Left lung (tissue), 10 donors: ENCODE measurements around the gene GRIFIN. TPM values are rescaled to one million over a fixed set of nuclear protein-coding genes. Genes with fewer than 3 reads are reported as not detected.

Source experiments
- ATAC-seq: fragments of 200-7000 bp; cut with Tn5 transposase; one replicate; pipeline ENCODE4 v1.9.1; 2020; ENCODE audit warnings: moderate library complexity
- DNase-seq, 4 donors: peaks; one replicate each; pipeline ENCODE4 v3.0.0-alpha.2; 2013 to 2020
- H3K27ac ChIP-seq, 2 donors: fragments of 200-600 bp; sonication (generic) in 1 of 2; one replicate each; pipeline versions ENCODE4 v1.5.0 to v1.8.0; 2020 to 2021
- H3K27me3 ChIP-seq, 2 donors: fragments of 200-600 bp; sonication (generic) in 1 of 2; one replicate each; pipeline versions ENCODE4 v1.5.0 to v1.8.0; 2020 to 2021
- H3K36me3 ChIP-seq, 2 donors: fragments of 200-600 bp; sonication (generic) in 1 of 2; one replicate each; pipeline versions ENCODE4 v1.5.0 to v1.8.0; 2020 to 2021
- H3K4me1 ChIP-seq, 2 donors: fragments of 200-600 bp; one replicate each; pipeline ENCODE4 v1.8.0; 2021
- H3K4me3 ChIP-seq, 2 donors: fragments of 200-600 bp; sonication (generic) in 1 of 2; one replicate each; pipeline versions ENCODE4 v1.5.0 to v1.8.0; 2020 to 2021; ENCODE audit warnings: mild to moderate bottlenecking in 1 of 2
- H3K9me3 ChIP-seq, 2 donors: fragments of 200-600 bp; sonication (generic) in 1 of 2; one replicate each; pipeline versions ENCODE4 v1.5.0 to v1.8.0; 2020 to 2021
- intact Hi-C, 2 donors: fragments of 100-400 bp; cut with DNase I; formaldehyde crosslinking; loops; one replicate each; pipeline versions ENCODE4 v1.11.2 to v1.14.2; 2022
- polyA plus RNA-seq, 6 donors: library from polyadenylated mRNA; unstranded; fragments of 120-200 nt; gene quantifications; one replicate each; pipeline ENCODE4 v1.2.1, GENCODE V29; 2013; ENCODE audit not compliant: insufficient read length in 6 of 6
- total RNA-seq, 2 donors: library from RNA; stranded (reverse); fragmentation: NEBNext Ultra II Directional; extraction: Animal tissue kit (Norgen Biotek cat#: 25700); gene quantifications; one replicate each; pipeline ENCODE4 v1.2.1, GENCODE V29; 2021
- TF ChIP-seq, protein P1 (sequence below), 2 donors: fragments of 200-600 bp; sonication (generic) in 1 of 2; IDR thresholded peaks; one replicate each; pipeline versions ENCODE4 v1.5.0 to v1.8.0; 2021; ENCODE audit warnings: antibody characterized with exemption in 2 of 2
- donor health status: DM: no; HTN: yes; CAD: no.
- donor health status: DM: no; HTN: no; CAD: no.

The GRIFIN gene
- total and polyA plus RNA-seq, 8 donors, result 0.22 to 0.31 (median 0.26) TPM; not detected in 5

DNA sequence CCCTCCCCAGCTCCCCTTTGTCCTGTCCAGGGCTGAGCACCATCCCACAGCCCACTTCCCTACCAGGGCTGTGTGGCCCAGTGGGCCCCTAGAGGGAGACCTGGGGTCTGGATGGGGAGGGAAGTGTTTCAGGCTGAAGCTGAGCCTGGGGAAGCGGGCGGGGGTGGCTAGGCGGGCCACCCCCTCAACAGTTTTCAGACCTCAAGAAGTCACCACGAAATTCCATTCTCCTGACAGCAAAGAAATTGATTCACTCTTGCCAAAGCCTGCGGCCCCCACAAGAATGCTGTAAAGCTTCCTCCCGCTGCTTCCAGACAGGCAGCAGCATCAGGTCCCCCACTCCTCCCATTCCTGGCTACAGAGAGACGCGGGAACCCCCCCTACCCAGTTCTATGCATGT lies 40.8 kb upstream of the GRIFIN start:
- H3K4me1 ChIP-seq, result peaks cover 15 to 40% of the 10 kb centered on the region in 2 donors
- ATAC-seq, result no peak
- no peaks in the 10 kb centered on the region for H3K36me3 ChIP-seq
- TF ChIP-seq, protein P1, sequence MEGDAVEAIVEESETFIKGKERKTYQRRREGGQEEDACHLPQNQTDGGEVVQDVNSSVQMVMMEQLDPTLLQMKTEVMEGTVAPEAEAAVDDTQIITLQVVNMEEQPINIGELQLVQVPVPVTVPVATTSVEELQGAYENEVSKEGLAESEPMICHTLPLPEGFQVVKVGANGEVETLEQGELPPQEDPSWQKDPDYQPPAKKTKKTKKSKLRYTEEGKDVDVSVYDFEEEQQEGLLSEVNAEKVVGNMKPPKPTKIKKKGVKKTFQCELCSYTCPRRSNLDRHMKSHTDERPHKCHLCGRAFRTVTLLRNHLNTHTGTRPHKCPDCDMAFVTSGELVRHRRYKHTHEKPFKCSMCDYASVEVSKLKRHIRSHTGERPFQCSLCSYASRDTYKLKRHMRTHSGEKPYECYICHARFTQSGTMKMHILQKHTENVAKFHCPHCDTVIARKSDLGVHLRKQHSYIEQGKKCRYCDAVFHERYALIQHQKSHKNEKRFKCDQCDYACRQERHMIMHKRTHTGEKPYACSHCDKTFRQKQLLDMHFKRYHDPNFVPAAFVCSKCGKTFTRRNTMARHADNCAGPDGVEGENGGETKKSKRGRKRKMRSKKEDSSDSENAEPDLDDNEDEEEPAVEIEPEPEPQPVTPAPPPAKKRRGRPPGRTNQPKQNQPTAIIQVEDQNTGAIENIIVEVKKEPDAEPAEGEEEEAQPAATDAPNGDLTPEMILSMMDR (IDR thresholded peaks at IDR 0.05), result no peak
- DNase-seq, result no peak
- peaks cover 0 to 16% of the 10 kb centered on the region in 2 donors for H3K27me3 ChIP-seq
- H3K27ac ChIP-seq, result no peak overlapping the region
- H3K9me3 ChIP-seq, result no peaks in the 10 kb centered on the region
- H3K4me3 ChIP-seq, result no peak overlapping the region
- intact Hi-C loops, result no loop called here

DNA sequence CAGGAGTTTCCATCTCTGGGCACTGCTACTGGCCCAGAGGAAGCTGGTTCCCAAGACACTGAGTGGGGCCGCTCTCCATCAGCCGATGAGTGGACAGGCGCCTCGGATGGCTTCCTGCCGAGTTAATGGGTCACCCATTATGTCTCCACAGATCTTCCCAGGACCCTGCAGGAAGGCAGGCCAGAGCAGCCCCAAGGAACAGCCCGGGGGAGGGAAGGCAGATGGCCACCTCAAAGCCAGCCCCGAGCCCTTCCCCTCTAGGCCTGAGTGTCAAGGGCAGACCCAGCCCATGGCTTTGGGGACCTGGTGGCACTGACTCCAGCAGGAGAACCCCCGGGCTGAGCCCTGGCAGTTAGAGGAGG lies 40.0 kb upstream of the GRIFIN start:
- ATAC-seq (no peak), DNase-seq (no peak)
- TF ChIP-seq, protein P1 (IDR thresholded peaks at IDR 0.05), result no peak
- no peaks in the 10 kb centered on the region for H3K9me3 ChIP-seq
- peaks cover 0 to 14% of the 10 kb centered on the region in 2 donors for H3K27me3 ChIP-seq
- no peak overlapping the region for H3K27ac ChIP-seq
- H3K4me1 ChIP-seq, result peaks cover 19 to 41% of the 10 kb centered on the region in 2 donors
- intact Hi-C loops, result no loop called here
- H3K4me3 ChIP-seq, result no peak overlapping the region
- H3K36me3 ChIP-seq, result no peaks in the 10 kb centered on the region

DNA sequence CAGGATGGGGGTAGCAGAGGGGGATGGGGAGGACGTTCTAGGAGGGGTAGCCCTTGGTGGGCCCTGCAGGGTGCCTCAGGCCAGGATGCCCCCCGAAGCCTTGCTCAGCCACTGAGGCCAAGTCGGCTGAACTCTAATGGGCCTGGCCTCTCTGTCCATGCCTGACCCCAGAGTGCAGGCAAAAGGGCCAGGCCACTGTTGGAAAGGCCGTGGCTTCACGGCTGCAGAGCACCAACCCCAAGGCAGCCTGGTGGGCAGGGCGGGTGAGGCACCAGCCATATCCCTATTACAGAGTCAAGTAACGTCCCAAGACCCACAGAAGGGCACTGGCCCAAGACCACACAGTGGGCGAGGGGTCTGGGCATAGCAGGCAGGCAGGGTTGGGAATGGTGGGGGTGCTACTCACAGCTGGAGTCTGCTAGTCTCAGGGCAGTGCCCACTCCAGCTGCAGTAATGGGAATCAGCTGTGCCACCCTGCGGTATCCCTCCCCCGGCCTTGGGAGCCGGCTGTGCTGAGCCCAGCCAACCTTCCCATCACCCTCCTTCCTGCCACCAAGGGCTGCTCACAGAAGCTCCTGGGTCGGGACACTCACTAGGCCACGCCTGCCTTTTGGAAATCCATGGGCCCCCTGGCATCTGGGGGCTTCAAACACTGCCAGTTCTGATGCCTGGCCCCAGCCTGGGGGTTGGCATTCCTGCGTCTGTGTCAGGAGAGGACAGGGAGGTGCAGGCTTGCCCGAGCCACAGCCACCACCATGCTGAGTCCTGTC lies 39.4 kb upstream of the GRIFIN start:
- peak in 1 of 4 donors; percentile 63 for DNase-seq
- Histone ChIP-seq H3K36me3 (no peaks in the 10 kb centered on the region), H3K4me1 (peaks cover 24 to 42% of the 10 kb centered on the region in 2 donors), H3K27me3 (peaks cover 0 to 12% of the 10 kb centered on the region in 2 donors), H3K27ac (no peak overlapping the region), H3K4me3 (no peak overlapping the region), H3K9me3 (no peaks in the 10 kb centered on the region)
- no peak for ATAC-seq
- TF ChIP-seq, protein P1 (IDR thresholded peaks at IDR 0.05), result no peak
- intact Hi-C loops, result no loop called here

DNA sequence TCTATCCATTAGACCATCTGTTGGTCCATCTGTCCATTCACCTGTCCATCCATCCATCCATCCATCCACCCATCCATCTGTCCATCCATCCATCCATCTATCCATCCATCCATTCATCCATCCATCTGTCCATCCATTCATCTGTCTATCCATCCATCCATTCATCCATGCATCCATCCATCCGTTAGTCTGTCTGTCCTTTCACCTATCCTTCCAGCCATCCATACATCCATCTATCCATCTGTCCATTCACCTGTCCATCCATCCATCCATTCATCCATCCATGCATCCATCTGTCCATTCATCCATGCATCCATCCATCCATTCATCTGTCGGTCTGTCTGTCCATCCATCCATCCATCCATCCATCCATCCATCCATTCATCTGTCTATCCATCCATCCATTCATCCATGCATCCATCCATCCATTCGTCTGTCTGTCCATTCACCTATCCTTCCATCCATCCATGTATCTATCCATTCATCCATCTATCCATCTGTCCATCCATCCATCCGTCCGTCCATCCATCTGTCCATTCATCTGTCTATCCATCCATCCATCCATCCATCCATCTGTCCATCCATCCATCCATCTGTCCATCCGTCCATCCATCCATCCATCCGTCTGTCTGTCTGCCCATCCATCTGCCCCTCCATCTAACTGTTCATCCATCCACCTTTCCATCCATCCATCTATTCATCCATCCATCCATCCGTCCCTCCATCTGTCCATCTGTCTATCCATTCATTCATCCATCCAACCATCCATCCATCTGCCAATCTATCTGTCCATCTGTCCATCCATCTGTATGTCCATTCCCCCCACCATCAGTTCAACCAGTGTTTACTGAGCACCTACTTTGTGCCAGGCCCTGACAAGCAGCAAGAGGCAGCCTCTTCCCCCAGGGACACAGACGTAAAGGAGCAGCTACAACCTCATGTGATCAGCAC lies 38.5 kb upstream of the GRIFIN start:
- TF ChIP-seq, protein P1 (IDR thresholded peaks at IDR 0.05), result no peak
- intact Hi-C loops, result no loop called here

DNA sequence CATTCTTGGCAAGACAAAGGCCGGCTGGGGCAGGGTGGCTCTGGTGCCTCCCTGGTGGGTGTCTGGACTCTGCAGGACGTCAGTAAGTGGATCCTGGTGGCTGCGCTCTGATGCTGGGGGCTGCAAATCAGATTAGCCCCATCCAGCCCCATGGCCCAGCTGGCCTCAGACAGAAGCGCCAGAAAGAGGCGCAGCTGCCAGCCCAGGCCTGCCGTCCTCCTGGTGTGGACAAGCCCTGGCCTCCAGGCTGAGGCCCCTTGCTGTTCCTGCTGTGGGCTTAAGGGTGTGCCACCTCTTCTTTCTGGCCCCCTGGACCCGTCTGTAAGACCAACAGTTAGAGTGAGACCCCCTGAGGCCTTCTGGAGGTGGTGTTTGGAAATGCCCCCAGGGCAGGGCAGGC lies 37.5 kb upstream of the GRIFIN start:
- Histone ChIP-seq H3K4me1 (peaks cover 23 to 48% of the 10 kb centered on the region in 2 donors), H3K4me3 (no peak overlapping the region), H3K27me3 (peaks cover 0 to 16% of the 10 kb centered on the region in 2 donors), H3K36me3 (no peaks in the 10 kb centered on the region), H3K9me3 (no peaks in the 10 kb centered on the region), H3K27ac (no peak overlapping the region)
- intact Hi-C loops, result no loop called here
- DNase-seq (peak in 1 of 4 donors; percentile 61), ATAC-seq (no peak)
- TF ChIP-seq, protein P1 (IDR thresholded peaks at IDR 0.05), result no peak

More for the DNA sequence above, 38.5 kb upstream of the GRIFIN start:
- DNase-seq (no peak), ATAC-seq (no peak)
- no peaks in the 10 kb centered on the region for H3K9me3 ChIP-seq
- no peak overlapping the region for H3K4me3 ChIP-seq
- H3K36me3 ChIP-seq, result no peaks in the 10 kb centered on the region
- H3K27me3 ChIP-seq, result peaks cover 0 to 15% of the 10 kb centered on the region in 2 donors
- no peak overlapping the region for H3K27ac ChIP-seq
- H3K4me1 ChIP-seq, result peaks cover 27 to 45% of the 10 kb centered on the region in 2 donors
